OCI-LY3 (cell line): ENCODE data around the gene USP21.

ENCODE experiments used
- H2AFZ ChIP-seq: fragments of 200-600, 300-600 bp; shearing (Covaris generic); 2 replicates; pipeline ENCODE4 v1.6.0; 2014; ENCODE audit warnings: antibody characterized with exemption, low read depth, low read length
- H3K27ac ChIP-seq: fragments of 200-600, 300-600 bp; sonication (generic); 2 replicates; pipeline ENCODE4 v1.5.1; 2014; ENCODE audit warnings: mild to moderate bottlenecking, low read length, moderate library complexity, mixed read lengths
- H3K27me3 ChIP-seq: fragments of 200-600, 300-600 bp; sonication (generic); 2 replicates; pipeline ENCODE4 v1.6.1; 2014; ENCODE audit warnings: low read depth, low read length, mixed read lengths
- H3K36me3 ChIP-seq: fragments of 200-600, 300-600 bp; sonication (generic); replicated peaks from 2 replicates; pipeline ENCODE3; 2014; ENCODE audit warnings: low read depth, low read length, mixed read lengths
- H3K4me1 ChIP-seq: fragments of 300-600, 200-600 bp; sonication (generic); 2 replicates; pipeline ENCODE4 v1.6.1; 2014; ENCODE audit warnings: low read length, mixed read lengths
- H3K4me2 ChIP-seq: fragments of 200-600, 300-600 bp; sonication (generic); 2 replicates; pipeline ENCODE4 v1.6.1; 2014; ENCODE audit warnings: low read length, mixed read lengths
- H3K4me3 ChIP-seq: fragments of 300-600, 200-600 bp; sonication (generic); 2 replicates; pipeline ENCODE4 v1.5.1; 2014; ENCODE audit warnings: antibody characterized with exemption, mild to moderate bottlenecking, low read length, moderate library complexity
- H3K79me2 ChIP-seq: fragments of 300-600, 200-600 bp; shearing (Covaris generic); 2 replicates; pipeline ENCODE4 v1.6.1; 2014; ENCODE audit warnings: mild to moderate bottlenecking, low read length, mixed read lengths
- H3K9ac ChIP-seq: fragments of 300-600, 200-600 bp; shearing (Covaris generic); 2 replicates; pipeline ENCODE4 v1.6.0; 2014; ENCODE audit warnings: mild to moderate bottlenecking, low read length, moderate library complexity
- H3K9me3 ChIP-seq: fragments of 200-600, 300-600 bp; shearing (Covaris generic); 2 replicates; pipeline ENCODE4 v1.6.1; 2014; ENCODE audit warnings: low read length, mixed read lengths; ENCODE audit not compliant: insufficient read depth
- H4K20me1 ChIP-seq: fragments of 200-600, 300-600 bp; sonication (generic); 2 replicates; pipeline ENCODE4 v1.6.1; 2016; ENCODE audit warnings: low read length, mixed read lengths; ENCODE audit not compliant: insufficient read depth
- CTCF ChIP-seq: fragments of 200-600, 300-600 bp; sonication (generic); IDR thresholded peaks from 2 replicates; pipeline ENCODE4 v1.5.1; 2014; ENCODE audit warnings: antibody characterized with exemption, low read length, low read depth
- EZH2phosphoT487 ChIP-seq: fragments of 200-600 bp; shearing (Covaris generic); IDR thresholded peaks from 2 replicates; pipeline ENCODE4 v1.6.1; 2018; ENCODE audit warnings: antibody characterized with exemption, mixed run types, low read depth

The USP21 gene

GRCh38 chr1:161172349-161172748, 13.0 kb downstream of the USP21 start:
- Histone ChIP-seq H3K79me2 (peaks cover 15% of the 10 kb centered on the region), H2AFZ (no peak overlapping the region), H3K36me3 (peaks cover 55% of the 10 kb centered on the region), H4K20me1 (no peaks in the 10 kb centered on the region), H3K4me3 (no peak overlapping the region), H3K9ac (no peak overlapping the region), H3K27me3 (no peaks in the 10 kb centered on the region), H3K27ac (no peak overlapping the region), H3K4me1 (peaks cover 13% of the 10 kb centered on the region), H3K4me2 (no peak overlapping the region), H3K9me3 (no peaks in the 10 kb centered on the region)
- no peak for TF ChIP-seq CTCF

- peaks cover 15% of the 10 kb centered on the region for H3K79me2 ChIP-seq
- H2AFZ ChIP-seq = no peak overlapping the region
- no peak overlapping the region for H3K4me2 ChIP-seq
- H3K36me3 ChIP-seq = peaks cover 55% of the 10 kb centered on the region
- no peaks in the 10 kb centered on the region for H3K9me3 ChIP-seq
- no peaks in the 10 kb centered on the region for H4K20me1 ChIP-seq
- no peaks in the 10 kb centered on the region for H3K27me3 ChIP-seq
- H3K4me1 ChIP-seq = peaks cover 13% of the 10 kb centered on the region
- TF ChIP-seq EZH2phosphoT487 (no peak), CTCF (no peak)
- H3K9ac ChIP-seq = no peak overlapping the region
- H3K4me3 ChIP-seq = no peak overlapping the region
- no peak overlapping the region for H3K27ac ChIP-seq
Observed at GRCh38 chr1:161172776-161173376, 13.6 kb downstream of the USP21 start.

GRCh38 chr1:161173711-161174110, 14.4 kb downstream of the USP21 start:
- H3K9ac ChIP-seq = no peak overlapping the region
- H4K20me1 ChIP-seq = no peaks in the 10 kb centered on the region
- H3K27me3 ChIP-seq = no peaks in the 10 kb centered on the region
- H3K36me3 ChIP-seq = peaks cover 55% of the 10 kb centered on the region
- H3K4me2 ChIP-seq = no peak overlapping the region
- no peaks in the 10 kb centered on the region for H3K9me3 ChIP-seq
- H3K4me1 ChIP-seq = peaks cover 21% of the 10 kb centered on the region
- no peak for TF ChIP-seq CTCF
- TF ChIP-seq EZH2phosphoT487 = no peak
- no peak overlapping the region for H3K27ac ChIP-seq
- H2AFZ ChIP-seq = no peak overlapping the region
- H3K4me3 ChIP-seq = no peak overlapping the region
- H3K79me2 ChIP-seq = peaks cover 15% of the 10 kb centered on the region

- Histone ChIP-seq H4K20me1 (no peaks in the 10 kb centered on the region), H3K4me1 (peaks cover 21% of the 10 kb centered on the region), H3K27ac (no peak overlapping the region), H3K9ac (no peak overlapping the region), H3K4me2 (no peak overlapping the region), H3K9me3 (no peaks in the 10 kb centered on the region), H3K36me3 (peaks cover 52% of the 10 kb centered on the region), H3K79me2 (peaks cover 15% of the 10 kb centered on the region), H2AFZ (no peak overlapping the region), H3K4me3 (no peak overlapping the region), H3K27me3 (no peaks in the 10 kb centered on the region)
- TF ChIP-seq EZH2phosphoT487 (no peak), CTCF (no peak)
Observed at GRCh38 chr1:161174911-161175310, 15.6 kb downstream of the USP21 start.
